ENCODE results near the gene FLRT1.

Gene FLRT1

DNA sequence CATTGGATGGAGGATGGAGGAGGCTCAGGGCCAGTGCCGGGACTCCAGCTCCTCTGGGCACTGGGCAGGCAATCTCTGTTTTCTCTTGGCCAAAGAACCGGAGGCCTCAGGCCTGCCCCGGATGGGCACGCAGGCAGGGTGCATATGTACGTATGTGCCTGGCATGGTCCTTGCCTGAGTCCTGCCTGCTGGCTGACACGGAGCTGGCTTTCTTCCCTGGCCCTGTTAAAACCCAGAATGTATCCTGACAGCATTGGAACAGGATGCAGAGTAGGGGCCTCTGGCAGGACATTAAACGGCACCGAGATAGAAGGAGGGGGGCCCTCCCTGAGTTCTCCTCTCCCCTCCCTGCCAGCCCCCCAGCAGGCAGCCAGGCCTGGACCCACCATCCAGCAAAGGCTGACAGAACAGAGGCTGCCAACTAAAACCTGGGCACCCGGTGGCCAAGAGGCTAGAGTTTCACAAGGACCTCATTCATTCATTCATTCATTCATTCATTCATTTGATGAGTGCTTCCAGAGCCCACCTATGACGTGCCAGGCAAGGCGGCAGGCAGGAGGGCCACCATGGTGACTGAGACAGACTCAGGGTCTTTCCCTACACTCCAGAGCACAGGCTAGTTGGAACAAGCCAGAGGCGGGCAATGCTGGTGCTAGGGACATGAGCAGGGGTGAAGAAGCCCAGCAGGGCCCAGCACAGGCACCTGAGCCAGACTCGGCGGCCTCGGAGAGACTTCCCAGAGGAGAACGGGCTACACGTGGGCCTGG is 28.8 kb downstream of the FLRT1 start:
- in situ Hi-C loops (cut with HindIII; ENCODE audit: low sequenced_read_pairs) = no loop called here
- no peak for TF ChIP-seq CTCF (IDR thresholded peaks at IDR 0.05; ENCODE audit: low read depth, low read length)
- DNase-seq (ENCODE audit: low read depth, low spot score) = no peak
- no peak overlapping the region for H3K4me3 ChIP-seq (ENCODE audit: low read depth, low read length)

- no peak for DNase-seq (ENCODE audit: low read depth, low spot score)
- no peak overlapping the region for H3K4me3 ChIP-seq (ENCODE audit: low read depth, low read length)
- in situ Hi-C loops (cut with HindIII; ENCODE audit: low sequenced_read_pairs) = no loop called here
- TF ChIP-seq CTCF (IDR thresholded peaks at IDR 0.05; ENCODE audit: low read depth, low read length) = no peak
Observed at GRCh38 chr11:64065141-64065465, 29.4 kb downstream of the FLRT1 start.

GRCh38 chr11:64065712-64066111 is 30.0 kb downstream of the FLRT1 start:
- in situ Hi-C loops (cut with HindIII; ENCODE audit: low sequenced_read_pairs) = no loop called here
- DNase-seq (ENCODE audit: low read depth, low spot score) = no peak
- no peak overlapping the region for H3K4me3 ChIP-seq (ENCODE audit: low read depth, low read length)
- no peak for TF ChIP-seq CTCF (IDR thresholded peaks at IDR 0.05; ENCODE audit: low read depth, low read length)

- no peak overlapping the region for H3K4me3 ChIP-seq (ENCODE audit: low read depth, low read length)
- no peak for TF ChIP-seq CTCF (IDR thresholded peaks at IDR 0.05; ENCODE audit: low read depth, low read length)
- in situ Hi-C loops (cut with HindIII; ENCODE audit: low sequenced_read_pairs) = no loop called here
- no peak for DNase-seq (ENCODE audit: low read depth, low spot score)
Observed at GRCh38 chr11:64067230-64067993, 31.7 kb downstream of the FLRT1 start.

DNA sequence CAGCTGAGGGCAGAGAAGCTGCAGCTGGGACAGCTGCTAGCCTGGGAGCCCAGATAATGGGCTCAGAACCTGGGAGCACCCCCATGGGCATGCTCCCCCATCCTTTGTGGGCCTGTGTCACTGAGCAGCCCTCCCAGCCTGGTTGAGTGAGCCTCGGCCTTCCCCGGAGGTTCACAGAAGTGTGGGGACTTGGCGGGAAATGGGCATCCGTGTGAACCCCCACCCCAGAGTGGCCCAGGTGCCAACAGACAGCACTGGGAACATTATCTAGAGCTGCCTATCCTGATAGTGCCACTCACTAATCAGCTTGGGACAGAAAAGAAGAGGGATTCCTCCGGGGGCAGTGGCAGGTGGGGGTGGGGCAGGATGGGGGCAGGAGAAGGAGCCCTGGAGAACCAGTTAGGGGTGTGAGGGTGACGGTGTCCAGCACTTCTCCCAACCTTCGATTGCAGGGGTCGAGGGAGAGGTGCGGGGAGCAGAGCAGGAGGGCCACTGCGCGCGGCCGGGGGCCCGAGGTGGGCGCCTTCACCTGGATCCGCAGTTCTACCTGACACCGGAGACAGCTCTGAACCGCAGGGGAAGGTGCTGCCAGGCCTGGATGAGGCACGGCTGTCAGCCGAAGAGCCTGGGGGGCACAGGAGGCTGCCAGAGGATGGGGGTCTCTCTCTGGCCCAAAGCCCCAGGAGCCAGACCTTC is 33.1 kb downstream of the FLRT1 start:
- DNase-seq (ENCODE audit: low read depth, low spot score) = no peak
- no peak for TF ChIP-seq CTCF (IDR thresholded peaks at IDR 0.05; ENCODE audit: low read depth, low read length)
- in situ Hi-C loops (cut with HindIII; ENCODE audit: low sequenced_read_pairs) = no loop called here
- H3K4me3 ChIP-seq (ENCODE audit: low read depth, low read length) = no peak overlapping the region

GRCh38 chr11:64069401-64070313 is 33.9 kb downstream of the FLRT1 start:
- H3K4me3 ChIP-seq (ENCODE audit: low read depth, low read length) = no peak overlapping the region
- no peak for DNase-seq (ENCODE audit: low read depth, low spot score)
- in situ Hi-C loops (cut with HindIII; ENCODE audit: low sequenced_read_pairs) = no loop called here
- no peak for TF ChIP-seq CTCF (IDR thresholded peaks at IDR 0.05; ENCODE audit: low read depth, low read length)
